Measurements from ENCODE around the gene NPC1.

Gene NPC1

DNA sequence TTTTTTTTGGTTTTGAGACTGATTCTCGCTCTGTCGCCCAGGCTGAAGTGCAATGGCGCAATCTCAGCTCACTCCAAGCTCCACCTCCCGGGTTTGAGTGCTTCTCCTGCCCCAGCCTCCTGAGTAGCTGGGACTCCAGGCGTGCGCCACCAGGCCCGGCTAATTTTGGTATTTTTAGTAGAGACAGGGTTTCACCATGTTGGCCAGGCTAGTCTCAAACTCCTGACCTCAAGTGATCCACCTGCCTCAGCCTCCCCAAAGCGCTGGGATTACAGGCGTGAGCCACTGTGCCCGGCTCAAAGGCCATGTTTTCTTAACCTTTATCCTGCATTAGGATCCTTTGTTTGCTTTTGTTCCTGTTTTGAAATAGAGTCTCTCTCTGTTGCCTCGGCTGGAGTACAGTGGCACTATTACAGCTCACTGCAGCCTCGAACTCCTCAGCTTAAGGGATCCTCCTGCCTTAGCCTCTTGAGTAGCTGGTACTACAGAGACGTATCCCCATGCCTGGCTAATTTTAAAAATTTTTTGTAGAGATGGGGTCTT is 41.0 kb downstream of the NPC1 start:
- no peak overlapping the region for H3K4me3 ChIP-seq (ENCODE audit: low read depth, low read length)
- TF ChIP-seq, protein P1, sequence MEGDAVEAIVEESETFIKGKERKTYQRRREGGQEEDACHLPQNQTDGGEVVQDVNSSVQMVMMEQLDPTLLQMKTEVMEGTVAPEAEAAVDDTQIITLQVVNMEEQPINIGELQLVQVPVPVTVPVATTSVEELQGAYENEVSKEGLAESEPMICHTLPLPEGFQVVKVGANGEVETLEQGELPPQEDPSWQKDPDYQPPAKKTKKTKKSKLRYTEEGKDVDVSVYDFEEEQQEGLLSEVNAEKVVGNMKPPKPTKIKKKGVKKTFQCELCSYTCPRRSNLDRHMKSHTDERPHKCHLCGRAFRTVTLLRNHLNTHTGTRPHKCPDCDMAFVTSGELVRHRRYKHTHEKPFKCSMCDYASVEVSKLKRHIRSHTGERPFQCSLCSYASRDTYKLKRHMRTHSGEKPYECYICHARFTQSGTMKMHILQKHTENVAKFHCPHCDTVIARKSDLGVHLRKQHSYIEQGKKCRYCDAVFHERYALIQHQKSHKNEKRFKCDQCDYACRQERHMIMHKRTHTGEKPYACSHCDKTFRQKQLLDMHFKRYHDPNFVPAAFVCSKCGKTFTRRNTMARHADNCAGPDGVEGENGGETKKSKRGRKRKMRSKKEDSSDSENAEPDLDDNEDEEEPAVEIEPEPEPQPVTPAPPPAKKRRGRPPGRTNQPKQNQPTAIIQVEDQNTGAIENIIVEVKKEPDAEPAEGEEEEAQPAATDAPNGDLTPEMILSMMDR (IDR thresholded peaks at IDR 0.05; ENCODE audit: low read depth, low read length, missing control alignments): no peak
- DNase-seq (ENCODE audit: low read depth): no peak
- in situ Hi-C loops (cut with HindIII; ENCODE audit: low sequenced_read_pairs): no loop called here

DNA sequence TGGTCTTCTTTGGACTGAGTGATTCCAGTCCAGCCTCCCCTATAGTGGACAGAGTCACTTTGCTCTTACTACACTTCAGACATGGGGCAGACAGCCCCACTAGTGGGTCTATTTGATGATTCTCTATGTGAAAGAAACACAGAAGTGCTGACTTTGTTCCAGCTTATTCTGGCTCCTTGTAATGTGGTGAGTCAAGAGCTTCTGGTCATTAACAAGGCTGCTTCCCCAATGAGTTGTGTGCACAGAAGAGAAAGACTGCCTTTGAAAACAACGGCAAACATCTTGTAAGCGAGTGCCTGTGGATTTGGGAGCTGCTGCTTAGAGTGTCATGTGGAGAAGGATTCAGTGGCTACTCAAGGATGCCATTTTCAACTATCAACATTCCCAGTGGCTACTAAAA is 43.8 kb downstream of the NPC1 start:
- in situ Hi-C loops (cut with HindIII; ENCODE audit: low sequenced_read_pairs): no loop called here
- DNase-seq (ENCODE audit: low read depth): no peak
- TF ChIP-seq, protein P1 (IDR thresholded peaks at IDR 0.05; ENCODE audit: low read depth, low read length, missing control alignments): no peak
- H3K4me3 ChIP-seq (ENCODE audit: low read depth, low read length): no peak overlapping the region

GRCh38 chr18:23541349-23542093 is 44.8 kb downstream of the NPC1 start:
- H3K4me3 ChIP-seq (ENCODE audit: low read depth, low read length): no peak overlapping the region
- DNase-seq (ENCODE audit: low read depth): no peak
- TF ChIP-seq, protein P1 (IDR thresholded peaks at IDR 0.05; ENCODE audit: low read depth, low read length, missing control alignments): no peak
- in situ Hi-C loops (cut with HindIII; ENCODE audit: low sequenced_read_pairs): no loop called here

DNA sequence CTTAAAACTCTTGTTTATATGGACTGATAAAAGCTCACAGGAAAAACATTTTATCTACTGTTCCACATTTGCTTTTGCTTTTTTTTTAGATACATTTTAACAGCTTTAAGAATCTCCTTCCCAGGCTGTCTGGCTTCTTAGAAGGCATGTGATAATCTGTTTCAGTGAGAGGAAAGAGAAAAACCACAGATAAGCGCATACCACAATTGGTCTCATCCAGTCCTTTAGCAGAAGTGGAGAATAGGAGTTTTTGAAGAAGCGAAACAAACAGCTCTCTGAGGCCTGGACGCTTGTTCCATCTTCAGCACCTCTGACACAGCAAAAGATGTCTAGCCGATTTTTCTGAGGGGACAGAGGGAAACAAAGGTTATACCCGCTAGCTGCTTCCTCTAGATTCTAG is 45.4 kb downstream of the NPC1 start:
- DNase-seq (ENCODE audit: low read depth): no peak
- TF ChIP-seq, protein P1 (IDR thresholded peaks at IDR 0.05; ENCODE audit: low read depth, low read length, missing control alignments): no peak
- H3K4me3 ChIP-seq (ENCODE audit: low read depth, low read length): no peak overlapping the region
- in situ Hi-C loops (cut with HindIII; ENCODE audit: low sequenced_read_pairs): no loop called here

DNA sequence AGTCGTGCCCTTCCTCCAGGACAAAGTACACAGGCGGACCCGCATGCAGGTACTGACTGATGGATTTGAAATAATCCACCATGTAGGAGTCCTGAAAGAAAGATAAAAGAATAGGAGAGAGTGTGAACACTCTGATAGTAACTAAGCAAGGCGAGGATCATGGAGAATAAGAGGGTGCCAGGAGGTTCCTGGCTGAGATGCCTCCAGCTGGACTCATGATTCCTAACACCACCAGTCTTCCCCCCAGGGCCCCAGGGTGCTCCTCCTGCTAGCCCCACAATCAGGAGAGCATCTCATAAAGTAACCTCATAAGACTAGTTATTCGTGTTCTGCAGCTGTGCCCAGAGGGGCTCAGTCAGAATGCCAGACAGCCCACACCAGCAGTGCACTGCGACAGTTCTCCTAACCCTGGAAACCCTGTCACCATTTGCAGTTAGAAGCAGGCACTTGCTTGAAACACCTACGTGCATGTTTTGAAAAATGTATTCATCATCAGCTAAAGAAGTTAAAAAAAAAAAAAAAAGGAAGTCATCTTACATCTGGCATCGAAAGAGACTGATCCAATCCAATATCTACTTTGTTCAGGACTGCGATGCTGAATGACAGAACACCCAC is 46.3 kb downstream of the NPC1 start:
- in situ Hi-C loops (cut with HindIII; ENCODE audit: low sequenced_read_pairs): loop anchor here (10.0 kb wide), 1 partner anchor 55 kb away; no protein-coding TSS in a partner anchor
- TF ChIP-seq, protein P1 (IDR thresholded peaks at IDR 0.05; ENCODE audit: low read depth, low read length, missing control alignments): no peak
- DNase-seq (ENCODE audit: low read depth): no peak
- no peak overlapping the region for H3K4me3 ChIP-seq (ENCODE audit: low read depth, low read length)

GRCh38 chr18:23539296-23539695 is 47.0 kb downstream of the NPC1 start:
- in situ Hi-C loops (cut with HindIII; ENCODE audit: low sequenced_read_pairs): loop anchor here (10.0 kb wide), 1 partner anchor 56 kb away; no protein-coding TSS in a partner anchor
- H3K4me3 ChIP-seq (ENCODE audit: low read depth, low read length): no peak overlapping the region
- TF ChIP-seq, protein P1 (IDR thresholded peaks at IDR 0.05; ENCODE audit: low read depth, low read length, missing control alignments): no peak
- DNase-seq (ENCODE audit: low read depth): no peak
